ENCODE results near the gene PDCD1.
"Not testable (repeated sequence)": the region's sequence is repeated elsewhere in the genome, so short reads cannot be mapped to it uniquely, and the experiment has no call there.

The PDCD1 gene

DNA sequence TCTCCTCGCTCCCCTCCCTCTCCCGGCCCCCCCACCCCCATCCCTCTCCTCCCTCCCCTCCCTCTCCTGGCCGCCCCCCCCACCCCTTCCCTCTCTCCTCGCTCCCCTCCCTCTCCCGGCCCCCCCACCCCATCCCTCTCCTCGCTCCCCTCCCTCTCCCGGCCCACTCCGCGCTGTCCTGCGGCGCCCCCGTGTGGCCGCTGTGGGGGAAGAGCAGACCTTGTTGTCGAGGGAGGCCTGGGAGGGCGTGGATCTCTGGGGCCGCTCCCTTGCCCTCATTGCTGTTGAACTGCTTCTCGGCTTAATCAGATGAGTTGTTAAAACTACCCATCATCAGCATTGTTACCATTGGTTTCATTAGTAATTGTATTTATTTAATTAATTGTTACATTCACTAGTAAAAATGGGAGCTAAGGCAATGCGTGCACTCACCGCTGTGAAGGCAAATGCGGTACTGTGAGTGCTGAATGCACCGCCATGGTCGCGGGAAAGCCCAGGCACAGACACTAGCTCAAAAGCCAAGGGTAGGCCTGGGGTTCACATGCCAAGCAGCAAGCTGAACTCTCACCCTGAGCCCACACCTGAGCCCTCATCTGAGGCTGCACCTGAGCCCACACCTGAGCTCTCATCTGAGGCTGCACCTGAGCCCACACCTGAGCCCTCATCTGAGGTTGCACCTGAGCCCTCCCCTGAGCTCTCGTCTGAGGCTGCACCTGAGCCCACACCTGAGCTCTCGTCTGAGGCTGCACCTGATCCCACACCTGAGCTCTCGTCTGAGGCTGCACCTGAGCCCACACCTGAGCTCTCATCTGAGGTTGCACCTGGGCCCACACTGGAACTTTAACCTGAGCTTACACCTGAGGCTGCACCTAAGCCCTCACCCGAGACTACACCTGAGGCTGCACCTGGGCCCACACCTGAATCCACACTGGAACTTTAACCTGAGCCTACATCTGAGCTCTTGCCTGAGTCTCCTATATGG lies 19.6 kb upstream of the PDCD1 start:
- peak in 9 of 14 donors; percentile 14 to 72 (median 26) for DNase-seq

DNA sequence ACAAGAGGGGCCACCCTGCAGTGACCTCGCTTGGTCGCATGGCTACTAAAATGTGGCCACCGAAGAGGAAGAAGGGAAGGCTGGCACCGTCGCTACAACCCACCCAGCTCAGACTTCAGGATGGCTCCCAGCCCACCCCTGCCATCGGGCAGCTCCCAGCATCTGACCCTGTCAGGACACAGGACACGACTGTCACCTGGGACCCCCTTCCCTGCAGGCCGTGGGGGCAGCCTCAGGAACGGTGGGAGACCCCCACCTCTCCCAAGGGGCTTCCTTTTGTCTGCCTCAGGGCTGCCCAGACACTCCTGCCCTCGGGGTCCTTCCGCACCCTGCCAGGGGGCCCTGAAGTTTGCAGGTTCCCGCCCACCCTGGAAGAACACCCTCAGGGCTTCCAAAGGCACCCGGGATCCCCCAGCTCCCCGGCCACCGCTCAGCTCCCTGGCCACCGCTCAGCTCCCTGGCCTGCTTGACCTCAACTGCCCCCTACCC lies 18.5 kb upstream of the PDCD1 start:
- no peak for DNase-seq

DNA sequence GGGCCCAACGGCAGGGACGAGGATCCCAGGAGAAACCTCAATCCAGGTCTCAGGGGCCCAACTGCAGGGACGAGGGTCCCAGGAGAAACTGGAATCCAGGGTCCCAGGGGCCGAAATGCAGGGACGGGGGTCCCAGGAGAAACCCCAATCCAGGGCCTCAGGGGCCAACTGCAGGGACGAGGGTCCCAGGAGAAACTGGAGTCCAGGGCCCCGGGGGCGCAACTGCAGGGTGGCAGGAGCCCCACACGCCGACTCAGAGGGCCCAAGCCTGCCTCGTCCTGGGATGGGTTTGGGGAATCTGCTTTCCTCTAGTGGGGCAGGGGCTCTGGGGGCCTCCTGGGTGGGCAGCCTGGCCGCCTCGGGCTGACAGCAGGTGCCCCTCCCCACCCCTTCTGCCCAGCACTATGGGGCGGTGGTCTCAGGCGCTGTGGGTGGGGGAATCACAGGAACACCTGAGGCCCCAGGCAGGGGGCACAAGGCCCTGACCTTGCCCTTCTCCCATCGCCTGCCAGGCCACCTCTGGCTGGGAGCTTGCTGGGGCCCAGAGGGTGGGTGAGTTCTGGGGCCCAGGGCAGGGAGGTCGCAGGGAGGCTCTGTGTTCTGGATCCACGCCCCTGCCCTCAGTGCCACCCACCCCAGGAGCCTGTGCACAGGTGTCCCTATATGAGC lies 18.0 kb upstream of the PDCD1 start:
- DNase-seq, result no peak

DNA sequence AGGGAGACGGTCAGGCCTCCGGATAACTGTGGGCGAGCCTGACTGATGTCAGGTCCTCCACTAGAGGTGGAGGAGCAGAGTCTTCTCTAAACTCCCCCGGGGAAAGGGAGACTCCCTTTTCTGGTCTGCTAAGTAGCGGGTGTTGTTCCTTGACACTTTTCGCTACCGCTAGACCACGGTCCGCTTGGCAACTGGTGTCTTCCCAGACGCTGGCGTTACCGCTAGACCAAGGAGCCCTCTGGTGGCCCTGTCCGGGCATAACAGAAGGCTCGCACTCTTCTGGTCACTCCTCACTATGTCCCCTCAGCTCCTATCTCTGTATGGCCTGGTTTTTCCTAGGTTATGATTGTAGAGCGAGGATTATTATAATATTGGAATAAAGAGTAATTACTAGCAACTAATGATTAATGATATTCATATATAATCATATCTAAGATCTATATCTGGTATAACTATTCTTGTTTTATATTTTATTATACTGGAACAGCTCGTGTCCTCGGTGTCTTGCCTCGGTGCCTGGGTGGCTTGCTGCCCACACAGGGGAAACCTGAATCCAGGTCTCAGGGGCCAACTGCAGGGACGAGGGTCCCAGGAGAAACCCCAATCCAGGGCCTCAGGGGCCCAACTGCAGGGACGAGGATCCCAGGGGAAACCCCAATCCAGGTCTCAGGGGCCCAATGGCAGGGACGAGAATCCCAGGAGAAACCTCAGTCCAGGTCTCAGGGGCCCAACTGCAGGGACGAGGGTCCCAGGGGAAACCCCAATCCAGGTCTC lies 17.2 kb upstream of the PDCD1 start:
- not testable (repeated sequence) for DNase-seq

DNA sequence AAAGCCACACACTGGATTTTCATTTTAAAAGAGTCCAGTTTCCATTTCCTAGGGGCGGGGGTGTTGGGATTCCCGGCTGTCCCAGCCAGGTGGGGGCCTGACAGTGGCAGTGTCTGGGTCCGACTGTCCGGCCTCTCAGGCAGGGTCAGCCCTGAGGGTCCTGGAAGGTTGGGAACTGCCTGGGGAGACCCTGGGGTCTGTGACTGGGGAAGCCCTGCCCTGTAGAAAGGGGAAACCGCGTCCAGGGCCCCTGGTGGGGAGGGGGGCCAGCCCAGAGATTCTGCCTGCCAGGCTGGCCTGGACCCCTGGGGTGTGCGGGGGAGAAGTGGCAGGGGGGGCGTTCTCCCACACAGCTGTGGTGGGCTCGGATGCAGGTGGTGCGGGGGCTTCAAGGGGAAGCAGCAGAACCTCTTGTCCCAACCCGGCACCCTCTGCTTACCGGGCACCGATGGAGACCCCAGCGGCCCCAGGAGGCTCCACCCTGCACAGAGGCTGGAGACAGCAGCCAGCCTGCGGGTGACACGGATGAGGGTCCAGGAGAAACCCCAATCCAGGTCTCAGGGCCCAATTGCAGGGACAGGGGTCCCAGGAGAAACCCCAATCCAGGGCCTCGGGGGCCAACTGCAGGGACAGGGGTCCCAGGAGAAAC lies 15.7 kb upstream of the PDCD1 start:
- DNase-seq, result no peak

DNA sequence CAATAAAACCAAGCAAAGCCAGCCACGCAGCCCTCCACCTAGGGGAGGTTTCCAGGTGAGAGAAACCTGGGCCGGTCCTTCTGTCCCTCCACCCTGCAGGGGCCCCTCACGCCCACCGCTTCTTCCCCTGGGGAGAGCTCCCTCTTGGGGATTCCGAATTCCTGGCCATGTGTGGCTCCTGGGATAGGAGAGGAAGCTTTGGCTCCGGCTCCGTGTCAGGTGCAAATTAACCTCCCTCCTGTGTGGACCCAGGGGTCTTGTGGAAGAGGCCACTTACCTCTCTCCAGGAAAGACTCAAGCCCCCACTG lies 15.1 kb upstream of the PDCD1 start:
- DNase-seq, result no peak

DNA sequence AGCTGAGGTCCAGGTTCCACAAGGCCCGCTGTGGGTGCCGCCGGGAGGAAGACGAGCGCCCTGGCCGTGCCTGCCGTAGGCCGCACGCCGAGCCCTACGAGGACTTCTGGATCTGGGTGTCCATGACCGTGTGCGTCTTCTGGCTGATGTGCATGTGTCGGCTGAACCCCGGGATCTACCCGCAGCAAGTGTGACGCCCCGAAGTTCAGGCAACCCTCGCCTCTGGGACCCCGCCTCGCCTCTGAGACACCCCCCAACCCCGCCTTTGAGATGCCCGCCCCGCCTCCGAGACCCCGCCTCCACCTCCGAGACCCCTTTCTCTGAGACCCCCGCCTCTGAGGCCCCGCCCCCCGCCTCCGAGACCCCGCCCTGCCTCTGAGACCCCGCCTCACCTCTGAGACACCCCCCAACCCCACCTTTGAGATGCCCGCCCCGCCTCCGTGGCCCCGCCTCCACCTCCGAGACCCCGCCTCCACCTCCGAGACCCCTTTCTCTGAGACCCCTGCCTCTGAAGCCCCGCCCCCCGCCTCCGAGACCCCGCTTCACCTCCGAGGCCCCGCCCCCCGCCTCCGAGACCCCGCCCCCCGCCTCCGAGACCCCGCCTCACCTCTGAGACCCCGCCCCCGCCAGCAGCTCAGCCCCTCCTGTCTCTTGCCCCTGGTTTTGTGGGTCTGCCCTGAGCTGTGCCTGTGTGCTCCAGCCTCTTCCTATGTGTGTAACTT lies 14.5 kb upstream of the PDCD1 start:
- DNase-seq, result no peak

DNA sequence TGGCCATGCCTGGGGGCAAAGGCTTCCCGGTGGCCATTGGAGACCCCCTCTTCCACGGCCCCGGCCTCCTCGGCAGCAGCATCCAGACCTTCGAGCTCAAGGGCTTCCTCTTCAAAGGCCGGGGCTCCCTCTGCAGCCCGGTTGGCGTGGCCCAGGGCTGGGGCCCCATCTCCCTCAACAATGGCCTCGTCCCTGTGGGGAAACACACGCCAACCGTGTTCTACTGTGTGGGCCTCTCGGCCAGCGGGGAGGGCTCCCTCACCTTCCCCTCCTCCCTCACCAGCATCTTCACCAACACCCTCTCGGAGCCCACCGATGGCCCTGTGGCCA lies 13.6 kb upstream of the PDCD1 start:
- DNase-seq, result no peak

DNA sequence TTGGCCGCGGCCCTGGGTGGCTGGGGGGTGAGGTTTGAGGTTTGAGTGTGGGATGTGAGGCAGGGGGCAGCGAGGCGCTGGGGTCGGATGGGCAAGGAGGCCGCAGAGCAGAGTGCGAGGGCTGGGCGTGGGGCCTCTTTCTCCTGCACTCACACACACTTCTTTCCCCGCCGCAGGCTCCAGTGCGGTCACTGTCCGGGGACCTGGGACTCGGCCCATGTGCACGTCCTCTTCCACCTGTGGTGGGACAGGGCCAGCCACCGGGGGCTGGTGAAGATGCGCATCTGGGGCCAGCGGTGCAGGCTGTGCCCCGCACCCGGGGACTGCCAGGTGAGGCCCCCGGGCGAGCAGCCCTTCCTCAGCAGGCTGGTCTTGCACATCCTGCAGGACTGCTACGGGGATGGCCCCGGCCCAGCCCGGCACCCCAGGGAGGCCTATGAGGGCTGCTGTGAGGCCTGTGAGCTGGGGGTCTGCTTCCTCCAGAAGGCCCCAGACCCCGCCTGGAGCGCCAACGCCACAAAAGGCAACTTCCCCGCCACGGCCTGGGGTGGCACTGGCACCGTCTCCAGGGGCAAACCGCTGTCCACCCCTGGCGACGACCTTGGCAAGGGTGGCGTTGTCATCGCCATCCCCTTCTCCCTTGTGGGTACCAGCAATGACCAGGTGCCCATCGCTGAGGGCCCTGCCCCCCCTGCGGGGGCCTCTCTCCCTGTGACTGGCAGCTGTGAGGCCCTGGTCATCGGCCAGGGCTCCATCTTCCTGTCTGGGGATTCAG lies 13.0 kb upstream of the PDCD1 start:
- DNase-seq, result no peak

DNA sequence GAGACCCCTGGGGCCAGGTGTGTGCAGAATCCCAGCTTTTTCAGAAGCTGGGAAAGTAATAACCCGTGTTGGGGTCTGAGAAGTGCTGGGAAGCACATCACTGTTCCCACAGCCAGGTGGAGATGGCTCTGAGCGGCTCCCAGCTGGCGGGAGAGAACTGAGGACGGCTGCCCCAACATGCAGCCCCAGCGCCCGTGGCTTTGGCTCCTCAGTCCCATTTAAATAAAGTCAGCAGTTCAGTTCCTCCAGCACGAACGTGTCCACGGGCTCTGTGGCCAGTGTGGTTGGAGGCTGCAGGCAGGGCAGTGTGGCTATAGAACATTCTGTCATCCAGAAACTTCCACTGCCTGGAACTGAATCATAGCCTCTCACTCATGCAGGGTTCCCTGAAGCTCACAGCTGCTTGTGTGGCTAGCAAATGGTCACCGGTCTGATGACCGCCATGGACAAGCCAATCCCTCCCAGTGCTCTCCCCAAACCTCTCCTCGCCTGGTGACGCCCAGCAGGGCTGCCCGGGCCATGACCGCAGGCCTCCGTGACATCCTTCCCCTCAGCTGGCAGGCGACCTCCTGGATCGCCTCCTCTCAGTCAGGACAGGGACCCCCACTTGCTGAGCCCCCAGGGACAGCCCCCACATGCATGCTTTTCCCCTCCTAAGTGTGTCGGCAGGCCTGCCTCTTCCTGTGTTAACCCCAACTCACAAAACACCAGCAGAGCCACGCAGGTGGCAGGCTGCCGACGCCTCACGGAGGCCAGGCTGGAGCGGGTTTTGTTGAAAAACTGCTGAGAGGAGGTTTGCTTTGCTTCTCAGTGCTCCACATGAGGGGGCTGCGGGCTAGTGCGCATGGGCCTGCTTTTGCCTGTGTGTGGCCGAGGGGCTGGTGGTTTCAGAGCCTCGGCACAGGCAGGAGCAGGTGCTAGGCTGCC lies 12.2 kb upstream of the PDCD1 start:
- no peak for DNase-seq

DNA sequence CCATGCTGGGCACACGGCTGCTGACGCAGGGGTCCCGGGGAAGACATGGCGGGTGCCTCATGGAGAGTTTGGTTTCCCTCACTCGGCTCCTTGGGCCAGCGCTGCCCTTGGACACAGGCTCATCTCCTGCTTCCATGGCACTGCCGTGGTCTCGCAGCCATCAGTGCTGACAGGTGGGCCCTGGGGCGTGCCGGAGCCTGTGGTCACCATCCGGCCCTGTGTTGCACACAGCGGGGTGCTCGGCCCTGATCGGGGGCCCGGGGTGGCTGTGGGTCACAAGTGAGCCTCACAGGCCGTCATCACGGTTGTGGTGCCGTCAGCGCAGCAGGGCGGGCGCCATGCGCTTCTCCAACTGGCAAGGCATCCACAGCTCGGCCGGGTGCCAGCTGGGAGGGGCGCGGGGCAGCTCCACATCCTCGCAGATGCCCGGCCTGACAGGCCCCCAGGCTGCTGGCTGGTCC lies 11.4 kb upstream of the PDCD1 start:
- DNase-seq, result peak in 1 of 14 donors; percentile 23

DNA sequence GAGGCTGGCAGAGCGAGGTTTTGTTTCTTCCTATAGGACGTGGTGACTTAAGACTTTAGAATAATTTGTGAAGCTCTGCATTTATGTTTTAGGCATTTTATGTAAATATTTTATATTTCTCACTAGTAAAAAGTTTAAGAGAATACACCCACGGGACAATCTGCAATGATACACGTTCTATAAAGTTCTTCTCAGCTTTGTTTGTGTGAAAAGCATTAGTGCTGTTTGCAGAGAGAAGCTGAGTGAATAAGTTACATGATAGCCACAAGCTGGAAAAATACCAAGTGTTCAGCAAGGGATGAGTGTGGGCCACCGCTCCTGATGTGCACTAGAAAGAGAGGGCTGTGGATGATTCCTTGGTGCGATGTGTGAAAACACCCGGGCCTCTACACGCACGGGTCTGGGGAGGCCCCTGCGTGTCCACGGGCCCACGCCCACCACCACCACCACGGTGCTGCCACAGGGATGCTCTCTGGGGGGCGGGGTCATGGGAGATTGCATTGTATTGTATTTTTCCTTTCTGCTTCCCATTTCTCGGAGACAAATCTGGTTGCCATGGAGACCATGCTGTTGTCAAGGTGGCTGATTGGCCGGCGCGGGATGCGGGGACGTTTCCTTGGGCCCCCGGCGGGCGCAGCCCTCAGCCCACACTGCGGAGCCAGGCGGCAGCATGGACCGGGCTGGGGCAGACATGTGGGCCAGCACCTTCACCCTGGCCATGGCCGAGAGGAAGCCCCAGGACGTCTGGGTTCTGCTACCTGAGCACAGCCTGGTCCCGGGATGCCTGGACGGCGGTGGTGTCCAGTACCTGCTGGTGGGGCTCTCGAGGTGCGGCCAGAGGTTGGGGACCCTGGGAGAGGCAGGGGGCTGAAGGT lies 10.6 kb upstream of the PDCD1 start, which contains the start of gene RTP5:
Gene RTP5 (plus strand): TSS at position 643 of the 875 bp plus-strand sequence. CDS start 28 bp downstream, at position 671.
- no peak for DNase-seq

DNA sequence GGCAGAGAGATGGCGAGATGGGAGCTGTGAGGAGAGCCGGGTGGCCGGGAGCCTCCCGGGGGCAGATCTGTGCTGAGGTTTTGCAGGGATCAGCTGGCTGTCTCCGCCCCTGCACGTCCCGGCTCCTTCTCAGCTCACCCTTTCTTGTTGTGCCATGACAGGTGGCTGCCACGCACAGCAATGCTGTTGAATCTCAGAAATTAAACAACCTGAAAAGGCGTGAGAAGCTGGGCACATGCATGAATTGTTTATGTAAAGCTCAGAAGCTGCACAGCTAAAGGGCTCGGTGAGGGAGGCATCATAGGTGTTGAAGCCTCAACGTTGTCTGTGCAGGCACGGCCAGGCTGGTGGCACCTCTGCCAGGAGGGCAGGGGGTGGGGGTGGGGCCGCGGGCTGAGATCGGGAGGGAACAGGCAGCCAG lies 10.0 kb upstream of the PDCD1 start:
- no peak for DNase-seq

DNA sequence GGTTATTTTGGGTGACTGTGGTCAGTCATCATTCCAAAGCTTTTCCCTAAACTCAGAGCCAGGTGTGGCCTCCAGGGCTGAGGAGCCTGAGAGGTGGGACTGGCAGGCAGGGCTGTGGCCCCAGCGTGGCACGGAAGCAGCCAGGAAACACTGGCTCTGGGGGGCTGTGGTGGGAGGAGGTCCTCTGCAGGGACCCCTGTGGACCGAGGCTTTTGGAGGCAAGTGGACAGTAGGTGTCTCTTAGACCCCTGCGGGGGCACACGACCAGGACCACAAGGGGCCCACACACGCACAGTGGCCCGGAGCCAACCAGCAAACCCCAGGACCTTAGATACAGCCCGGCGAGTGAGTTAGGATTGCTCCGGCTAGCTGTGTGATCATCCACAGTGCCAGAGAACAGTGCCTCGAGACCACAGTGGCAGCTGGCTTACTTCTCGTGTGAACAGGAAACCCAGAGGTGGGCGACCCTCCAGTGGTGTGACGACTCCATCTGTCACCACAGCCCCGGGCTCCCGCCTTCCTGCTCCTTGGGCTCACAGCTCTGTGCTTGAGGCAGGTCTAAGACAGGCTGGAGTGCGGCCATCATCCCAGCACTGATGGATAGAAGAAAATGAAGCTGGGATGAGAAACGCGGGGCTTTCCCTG lies 9.2 kb upstream of the PDCD1 start:
- no peak for DNase-seq

DNA sequence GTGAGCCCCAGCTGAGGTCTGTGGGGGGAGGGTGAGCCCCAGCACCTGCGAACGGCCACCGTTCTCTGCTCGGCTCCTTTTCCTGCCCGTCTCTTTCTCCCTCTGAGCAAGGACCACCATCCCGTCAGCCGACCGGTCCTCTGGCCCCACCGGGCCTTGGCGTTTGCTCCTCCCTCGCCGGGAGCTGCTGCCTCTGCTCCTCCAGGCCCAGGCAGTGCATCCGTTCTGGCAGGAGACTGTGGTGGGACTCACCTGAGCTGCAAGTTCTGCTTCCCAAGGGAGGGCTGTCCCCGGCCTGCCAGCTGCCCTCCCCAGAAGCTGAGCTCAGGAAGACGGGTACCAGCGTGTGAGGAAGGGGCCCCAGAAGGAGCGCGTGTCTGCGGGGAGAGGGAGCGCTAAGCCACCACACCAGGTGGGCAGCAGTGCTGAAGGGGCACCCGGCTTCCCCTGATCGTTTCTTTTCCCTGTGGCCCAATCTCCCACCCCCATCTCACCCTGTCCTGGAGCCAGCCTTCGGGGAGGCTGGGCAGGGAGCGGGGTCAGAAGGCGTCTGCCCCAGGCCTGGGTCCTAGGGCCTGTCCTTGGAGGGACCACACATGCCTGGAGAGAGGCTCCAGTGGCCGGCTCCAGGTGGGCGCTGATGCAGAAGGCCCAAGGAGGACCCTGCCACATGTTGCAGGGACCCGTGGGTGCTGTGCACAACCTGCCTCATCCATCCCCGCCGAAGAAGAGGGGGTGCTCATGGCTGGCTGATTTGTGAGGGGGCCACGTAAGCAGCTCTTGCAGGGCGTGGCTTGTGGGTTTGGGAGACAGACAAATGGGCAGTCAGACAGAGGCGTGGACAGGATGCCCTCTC lies 8.3 kb upstream of the PDCD1 start:
- no peak for DNase-seq

DNA sequence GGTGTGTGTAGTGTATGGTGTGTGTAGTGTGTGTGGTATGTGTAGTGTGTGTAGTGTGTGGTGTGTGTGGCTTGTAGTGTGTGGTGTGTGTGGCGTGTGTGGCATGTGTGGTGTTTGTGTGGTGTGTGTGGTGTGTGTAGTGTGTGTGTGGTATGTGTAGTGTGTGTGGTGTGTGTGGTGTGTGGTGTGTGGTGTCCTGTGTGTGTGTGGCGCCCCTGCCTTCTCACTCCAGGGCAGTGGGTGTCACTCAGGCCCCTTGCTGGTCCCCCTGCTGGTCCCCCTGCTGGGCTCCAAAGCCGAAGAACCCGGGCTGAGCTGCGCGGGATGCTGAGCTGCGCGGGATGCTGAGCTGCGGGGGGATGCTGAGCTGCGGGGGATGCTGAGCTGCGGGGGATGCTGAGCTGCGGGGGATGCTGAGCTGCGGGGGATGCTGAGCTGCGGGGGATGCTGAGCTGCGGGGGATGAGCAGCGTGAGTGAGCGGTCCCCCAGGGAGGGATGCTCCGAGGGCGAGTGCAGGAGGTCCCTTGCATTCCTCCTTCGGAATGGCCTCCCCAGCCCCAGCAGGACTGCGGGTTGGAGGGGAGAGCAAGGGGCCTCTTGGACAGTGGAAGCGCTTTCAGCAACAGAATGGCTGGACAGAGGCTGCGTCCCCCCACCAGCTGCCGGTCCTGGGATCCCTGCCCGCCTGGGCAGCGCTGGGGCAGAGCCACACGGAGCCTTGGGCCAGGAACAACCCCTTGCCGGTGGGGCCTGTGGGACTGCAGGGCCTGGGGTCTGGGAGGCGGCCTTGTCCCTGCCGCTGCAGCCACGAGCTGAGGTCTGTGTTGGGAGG lies 7.5 kb upstream of the PDCD1 start:
- peak in 1 of 14 donors; percentile 27 for DNase-seq
